ENCODE measurements around the gene FSTL5. TPM values are rescaled to one million over a fixed set of nuclear protein-coding genes. Genes with fewer than 3 reads are reported as not detected.

Gene FSTL5
- total and polyA plus RNA-seq, 5 donors from 2014 or later, result not detected

DNA sequence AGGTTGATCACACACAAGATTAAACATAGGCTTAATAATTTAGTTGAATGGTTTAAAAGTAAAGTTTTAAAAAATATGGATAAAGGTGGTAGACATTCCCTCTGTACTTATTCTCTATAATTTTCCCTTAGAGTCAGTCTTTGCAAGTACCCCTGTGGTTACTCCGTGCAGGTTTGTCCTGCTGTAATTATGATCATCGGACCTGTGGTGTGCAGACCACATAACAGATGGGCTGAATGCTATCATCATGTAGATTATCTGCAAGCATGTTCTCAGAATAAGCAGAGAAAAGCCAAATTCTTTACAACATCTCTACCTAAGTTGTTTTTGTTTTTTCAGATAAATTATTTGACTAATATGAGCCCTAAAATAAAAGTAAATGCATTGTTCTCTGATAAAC is 146.8 kb downstream of the FSTL5 start:
- H3K9me3 Mint-ChIP-seq, result peaks cover 0 to 8% (median 5%) of the 10 kb centered on the region in 7 donors
- Histone ChIP-seq H3K27ac (ENCODE audit: insufficient read depth, low read length, poor library complexity, severe bottlenecking) (no peak overlapping the region), H3K36me3 (ENCODE audit: control insufficient read depth, insufficient read depth, low read length) (no peaks in the 10 kb centered on the region), H3K4me1 (ENCODE audit: control insufficient read depth, insufficient read depth, low read length, poor library complexity, severe bottlenecking) (no peaks in the 10 kb centered on the region), H3K4me3 (ENCODE audit: low read depth, low read length) (no peak overlapping the region), H3K9me3 (ENCODE audit: control insufficient read depth in 2 of 2, low read length in 2 of 2) (no peaks in the 10 kb centered on the region), H3K27me3 (ENCODE audit: control insufficient read depth, insufficient read depth, low read length) (no peaks in the 10 kb centered on the region)
- no peaks in the 10 kb centered on the region for H3K4me1 Mint-ChIP-seq
- no peak overlapping the region for H3K27ac Mint-ChIP-seq
- no peak overlapping the region for H3K4me3 Mint-ChIP-seq
- ATAC-seq (ENCODE audit: low read depth in 2 of 2) (no peak), DNase-seq (no peak)
- H3K36me3 Mint-ChIP-seq, result no peaks in the 10 kb centered on the region
- no peaks in the 10 kb centered on the region for H3K27me3 Mint-ChIP-seq

DNA sequence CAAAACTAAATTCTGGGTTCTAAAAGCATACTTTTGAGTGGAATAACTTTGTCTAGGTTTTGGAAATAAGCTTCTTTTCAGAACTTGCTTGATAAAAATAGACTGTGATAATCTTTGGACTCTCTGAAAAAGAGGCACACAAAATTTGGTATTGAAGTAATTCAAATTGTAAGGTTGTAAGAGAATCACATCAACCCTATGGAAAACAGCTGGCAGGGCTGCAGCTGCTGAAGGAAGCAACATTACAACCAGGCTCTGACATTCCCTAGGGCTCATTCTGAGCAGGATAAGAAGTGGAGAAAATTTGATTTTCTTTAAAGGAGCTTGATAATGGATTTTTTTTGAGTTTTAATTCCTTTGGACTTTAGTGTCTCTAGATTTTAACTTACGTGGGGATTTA is 147.6 kb downstream of the FSTL5 start:
- no peak for ATAC-seq (ENCODE audit: low read depth in 2 of 2)
- H3K4me1 Mint-ChIP-seq, result no peaks in the 10 kb centered on the region

GRCh38 chr4:162015090-162015489 is 148.7 kb downstream of the FSTL5 start:
- Mint-ChIP-seq H3K27me3 (no peaks in the 10 kb centered on the region), H3K9me3 (peaks cover 0 to 9% (median 5%) of the 10 kb centered on the region in 7 donors)
- no peak for DNase-seq

More for the DNA sequence above, 147.6 kb downstream of the FSTL5 start:
- H3K36me3 ChIP-seq (ENCODE audit: control insufficient read depth, insufficient read depth, low read length), result no peaks in the 10 kb centered on the region
- no peak overlapping the region for H3K27ac ChIP-seq (ENCODE audit: insufficient read depth, low read length, poor library complexity, severe bottlenecking)
- no peaks in the 10 kb centered on the region for H3K36me3 Mint-ChIP-seq
- H3K27me3 ChIP-seq (ENCODE audit: control insufficient read depth, insufficient read depth, low read length), result no peaks in the 10 kb centered on the region
- no peaks in the 10 kb centered on the region for H3K27me3 Mint-ChIP-seq
- no peak overlapping the region for H3K4me3 Mint-ChIP-seq
- H3K27ac Mint-ChIP-seq, result no peak overlapping the region
- no peak for DNase-seq
- H3K4me3 ChIP-seq (ENCODE audit: low read depth, low read length), result no peak overlapping the region
- H3K9me3 Mint-ChIP-seq, result peaks cover 0 to 9% (median 5%) of the 10 kb centered on the region in 7 donors
- H3K9me3 ChIP-seq (ENCODE audit: control insufficient read depth in 2 of 2, low read length in 2 of 2), result no peaks in the 10 kb centered on the region
- H3K4me1 ChIP-seq (ENCODE audit: control insufficient read depth, insufficient read depth, low read length, poor library complexity, severe bottlenecking), result no peaks in the 10 kb centered on the region

GRCh38 chr4:162011089-162011488 is 152.7 kb downstream of the FSTL5 start:
- Histone ChIP-seq H3K4me1 (ENCODE audit: control insufficient read depth, insufficient read depth, low read length, poor library complexity, severe bottlenecking) (no peaks in the 10 kb centered on the region), H3K4me3 (ENCODE audit: low read depth, low read length) (no peak overlapping the region), H3K9me3 (ENCODE audit: control insufficient read depth in 2 of 2, low read length in 2 of 2) (no peaks in the 10 kb centered on the region), H3K36me3 (ENCODE audit: control insufficient read depth, insufficient read depth, low read length) (no peaks in the 10 kb centered on the region), H3K27me3 (ENCODE audit: control insufficient read depth, insufficient read depth, low read length) (no peaks in the 10 kb centered on the region), H3K27ac (ENCODE audit: insufficient read depth, low read length, poor library complexity, severe bottlenecking) (no peak overlapping the region)
- no peaks in the 10 kb centered on the region for H3K4me1 Mint-ChIP-seq
- no peak overlapping the region for H3K4me3 Mint-ChIP-seq
- no peaks in the 10 kb centered on the region for H3K36me3 Mint-ChIP-seq
- DNase-seq (no peak), ATAC-seq (ENCODE audit: low read depth in 2 of 2) (no peak)
- peak overlapping the region in 1 of 3 donors; percentile 38 for H3K27ac Mint-ChIP-seq
- H3K27me3 Mint-ChIP-seq, result no peaks in the 10 kb centered on the region
- H3K9me3 Mint-ChIP-seq, result peaks cover 0 to 9% (median 6%) of the 10 kb centered on the region in 7 donors

More at GRCh38 chr4:162015090-162015489, 148.7 kb downstream of the FSTL5 start:
- Histone ChIP-seq H3K4me1 (ENCODE audit: control insufficient read depth, insufficient read depth, low read length, poor library complexity, severe bottlenecking) (no peaks in the 10 kb centered on the region), H3K36me3 (ENCODE audit: control insufficient read depth, insufficient read depth, low read length) (no peaks in the 10 kb centered on the region), H3K4me3 (ENCODE audit: low read depth, low read length) (no peak overlapping the region), H3K27me3 (ENCODE audit: control insufficient read depth, insufficient read depth, low read length) (no peaks in the 10 kb centered on the region), H3K27ac (ENCODE audit: insufficient read depth, low read length, poor library complexity, severe bottlenecking) (no peak overlapping the region), H3K9me3 (ENCODE audit: control insufficient read depth in 2 of 2, low read length in 2 of 2) (no peaks in the 10 kb centered on the region)
- no peaks in the 10 kb centered on the region for H3K4me1 Mint-ChIP-seq
- H3K27ac Mint-ChIP-seq, result no peak overlapping the region
- H3K36me3 Mint-ChIP-seq, result no peaks in the 10 kb centered on the region
- H3K4me3 Mint-ChIP-seq, result no peak overlapping the region
- ATAC-seq (ENCODE audit: low read depth in 2 of 2), result no peak

GRCh38 chr4:162010362-162010761 is 153.4 kb downstream of the FSTL5 start:
- Histone ChIP-seq H3K4me1 (ENCODE audit: control insufficient read depth, insufficient read depth, low read length, poor library complexity, severe bottlenecking) (no peaks in the 10 kb centered on the region), H3K9me3 (ENCODE audit: control insufficient read depth in 2 of 2, low read length in 2 of 2) (no peaks in the 10 kb centered on the region), H3K36me3 (ENCODE audit: control insufficient read depth, insufficient read depth, low read length) (no peaks in the 10 kb centered on the region), H3K4me3 (ENCODE audit: low read depth, low read length) (no peak overlapping the region), H3K27ac (ENCODE audit: insufficient read depth, low read length, poor library complexity, severe bottlenecking) (no peak overlapping the region), H3K27me3 (ENCODE audit: control insufficient read depth, insufficient read depth, low read length) (no peaks in the 10 kb centered on the region)
- H3K4me1 Mint-ChIP-seq, result no peaks in the 10 kb centered on the region
- H3K9me3 Mint-ChIP-seq, result peaks cover 0 to 8% (median 5%) of the 10 kb centered on the region in 7 donors
- H3K36me3 Mint-ChIP-seq, result no peaks in the 10 kb centered on the region
- no peak overlapping the region for H3K27ac Mint-ChIP-seq
- H3K4me3 Mint-ChIP-seq, result no peak overlapping the region
- no peak for DNase-seq
- no peaks in the 10 kb centered on the region for H3K27me3 Mint-ChIP-seq
- ATAC-seq (ENCODE audit: low read depth in 2 of 2), result no peak

DNA sequence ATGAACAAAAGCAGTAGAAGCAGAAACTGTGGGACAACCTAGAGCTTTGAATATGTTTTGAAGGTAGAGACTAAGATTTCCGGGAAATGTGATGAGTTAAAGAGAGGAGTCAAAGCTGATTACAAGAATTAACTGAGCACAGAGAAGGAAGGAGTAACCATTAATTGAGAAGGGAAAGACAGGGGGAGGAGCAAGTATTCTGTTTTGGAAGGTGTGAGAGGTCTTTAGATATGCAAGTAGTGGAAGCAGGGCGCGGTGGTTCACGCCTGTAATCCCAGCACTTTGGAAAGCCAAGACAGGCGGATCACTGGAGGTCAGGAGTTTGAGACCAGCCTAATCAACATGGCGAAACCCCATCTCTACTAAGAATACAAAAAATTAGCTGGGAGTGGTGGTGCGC is 171.5 kb downstream of the FSTL5 start:
- no peak overlapping the region for H3K4me3 Mint-ChIP-seq
- H3K4me1 Mint-ChIP-seq, result no peaks in the 10 kb centered on the region
- DNase-seq (no peak), ATAC-seq (ENCODE audit: low read depth in 2 of 2) (no peak)
- peaks cover 0 to 2% of the 10 kb centered on the region in 2 experiments for H3K9me3 ChIP-seq (ENCODE audit: control insufficient read depth in 2 of 2, low read length in 2 of 2)
- H3K27me3 Mint-ChIP-seq, result no peaks in the 10 kb centered on the region
- H3K9me3 Mint-ChIP-seq, result peaks cover 1 to 33% (median 7%) of the 10 kb centered on the region in 7 donors
- no peak overlapping the region for H3K4me3 ChIP-seq (ENCODE audit: low read depth, low read length)
- no peak overlapping the region for H3K27ac ChIP-seq (ENCODE audit: insufficient read depth, low read length, poor library complexity, severe bottlenecking)
- H3K27ac Mint-ChIP-seq, result no peak overlapping the region
- H3K36me3 Mint-ChIP-seq, result no peaks in the 10 kb centered on the region
- H3K36me3 ChIP-seq (ENCODE audit: control insufficient read depth, insufficient read depth, low read length), result no peaks in the 10 kb centered on the region
- no peaks in the 10 kb centered on the region for H3K27me3 ChIP-seq (ENCODE audit: control insufficient read depth, insufficient read depth, low read length)
- no peaks in the 10 kb centered on the region for H3K4me1 ChIP-seq (ENCODE audit: control insufficient read depth, insufficient read depth, low read length, poor library complexity, severe bottlenecking)

DNA sequence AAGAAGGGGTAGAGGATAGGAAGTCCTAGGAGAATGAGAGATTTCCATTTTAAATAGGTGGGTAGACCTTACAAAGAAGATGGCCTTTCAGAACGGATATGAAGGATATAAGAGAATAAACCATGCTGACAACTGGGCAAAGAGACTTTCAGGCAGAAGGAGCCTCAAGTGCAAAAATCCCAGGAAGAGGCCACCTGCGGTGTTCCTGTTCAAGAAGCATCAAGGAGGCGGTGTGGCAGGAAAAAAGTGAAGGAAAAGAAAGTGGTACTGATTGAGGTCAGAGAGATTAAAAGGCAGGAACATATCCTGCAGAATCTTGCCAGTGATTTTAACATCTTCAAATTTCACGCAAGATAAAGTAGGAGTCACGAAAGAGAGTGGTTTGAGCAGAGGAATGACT is 172.0 kb downstream of the FSTL5 start:
- H3K27ac Mint-ChIP-seq, result no peak overlapping the region
- H3K9me3 ChIP-seq (ENCODE audit: control insufficient read depth in 2 of 2, low read length in 2 of 2), result peaks cover 2% of the 10 kb centered on the region in 2 experiments
- H3K4me3 Mint-ChIP-seq, result no peak overlapping the region
- no peaks in the 10 kb centered on the region for H3K27me3 Mint-ChIP-seq
- H3K27ac ChIP-seq (ENCODE audit: insufficient read depth, low read length, poor library complexity, severe bottlenecking), result no peak overlapping the region
- ATAC-seq (ENCODE audit: low read depth in 2 of 2), result no peak
- no peaks in the 10 kb centered on the region for H3K36me3 ChIP-seq (ENCODE audit: control insufficient read depth, insufficient read depth, low read length)
- peaks cover 4 to 32% (median 7%) of the 10 kb centered on the region in 7 donors for H3K9me3 Mint-ChIP-seq
- DNase-seq, result no peak
- no peaks in the 10 kb centered on the region for H3K27me3 ChIP-seq (ENCODE audit: control insufficient read depth, insufficient read depth, low read length)
- no peaks in the 10 kb centered on the region for H3K4me1 Mint-ChIP-seq
- no peaks in the 10 kb centered on the region for H3K4me1 ChIP-seq (ENCODE audit: control insufficient read depth, insufficient read depth, low read length, poor library complexity, severe bottlenecking)
- H3K36me3 Mint-ChIP-seq, result no peaks in the 10 kb centered on the region
- no peak overlapping the region for H3K4me3 ChIP-seq (ENCODE audit: low read depth, low read length)

DNA sequence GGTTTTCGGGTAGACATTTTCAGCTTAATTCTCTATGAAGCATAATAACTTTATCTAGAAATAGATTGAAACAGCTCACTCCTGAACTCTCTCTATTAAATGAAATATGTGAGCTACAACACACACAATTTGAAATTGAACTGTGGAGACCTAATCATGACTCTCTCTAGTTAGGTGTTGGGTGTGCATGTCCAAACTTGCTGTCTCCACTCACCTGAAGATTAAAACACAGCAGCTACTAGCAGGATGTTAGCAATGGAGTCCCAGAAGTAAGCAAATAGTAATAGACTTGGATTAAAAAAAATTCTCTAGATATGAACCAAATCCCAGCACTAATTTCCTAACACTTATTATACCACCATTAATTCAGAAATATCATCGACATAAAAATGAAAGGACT is 173.1 kb downstream of the FSTL5 start:
- Histone ChIP-seq H3K27ac (ENCODE audit: insufficient read depth, low read length, poor library complexity, severe bottlenecking) (no peak overlapping the region), H3K27me3 (ENCODE audit: control insufficient read depth, insufficient read depth, low read length) (no peaks in the 10 kb centered on the region), H3K4me3 (ENCODE audit: low read depth, low read length) (no peak overlapping the region), H3K9me3 (ENCODE audit: control insufficient read depth in 2 of 2, low read length in 2 of 2) (peaks cover 2 to 4% of the 10 kb centered on the region in 2 experiments), H3K4me1 (ENCODE audit: control insufficient read depth, insufficient read depth, low read length, poor library complexity, severe bottlenecking) (no peaks in the 10 kb centered on the region), H3K36me3 (ENCODE audit: control insufficient read depth, insufficient read depth, low read length) (no peaks in the 10 kb centered on the region)
- H3K4me3 Mint-ChIP-seq, result no peak overlapping the region
- H3K9me3 Mint-ChIP-seq, result peaks cover 2 to 25% (median 6%) of the 10 kb centered on the region in 7 donors
- no peaks in the 10 kb centered on the region for H3K36me3 Mint-ChIP-seq
- DNase-seq, result no peak
- H3K4me1 Mint-ChIP-seq, result no peaks in the 10 kb centered on the region
- H3K27me3 Mint-ChIP-seq, result no peaks in the 10 kb centered on the region
- no peak overlapping the region for H3K27ac Mint-ChIP-seq
- no peak for ATAC-seq (ENCODE audit: low read depth in 2 of 2)
